Erythroblast (primary cell): ENCODE results near the gene SYNE3.
A peak's percentile ranks its signal among the peaks of the same experiment; 100 is the strongest.
"Not testable (repeated sequence)": the region's sequence is repeated elsewhere in the genome, so short reads cannot be mapped to it uniquely, and the experiment has no call there.

Experiments
- DNase-seq, 2 experiments: peaks; one replicate each; lab custom pipeline; 2025; lab: John Stamatoyannopoulos, UW
- GATA1 ChIP-seq: IDR thresholded peaks from 2 replicates; pipeline ENCODE4 v1.6.1; 2011; ENCODE audit warnings: low read depth, mild to moderate bottlenecking, control low read depth, low read length, moderate library complexity
- POLR2A ChIP-seq: IDR thresholded peaks from 2 replicates; pipeline ENCODE4 v1.6.1; 2011; ENCODE audit warnings: mild to moderate bottlenecking, low read length

Gene SYNE3

GRCh38 chr14:95510804-95511203 is 5.6 kb downstream of the SYNE3 start:
- DNase-seq = no peak
- TF ChIP-seq GATA1 (no peak), POLR2A (no peak)

- DNase-seq = not testable (repeated sequence)
These were observed 6.1 kb downstream of the SYNE3 start for GRCh38 chr14:95510344-95510743.

- TF ChIP-seq POLR2A (no peak), GATA1 (no peak)
- DNase-seq = no peak
These were observed 7.0 kb downstream of the SYNE3 start for GRCh38 chr14:95509495-95509894.

- no peak for DNase-seq
- no peak for TF ChIP-seq POLR2A
- no peak for TF ChIP-seq GATA1
These were observed 8.1 kb downstream of the SYNE3 start for GRCh38 chr14:95508377-95508776.

- no peak for DNase-seq
- TF ChIP-seq GATA1 (no peak), POLR2A (no peak)
These were observed 8.7 kb downstream of the SYNE3 start for GRCh38 chr14:95507701-95508103.

- peak in 1 of 2 experiments; percentile 24 for DNase-seq
These were observed 9.3 kb downstream of the SYNE3 start for GRCh38 chr14:95507174-95507573.

GRCh38 chr14:95505030-95505589 is 11.3 kb downstream of the SYNE3 start:
- TF ChIP-seq GATA1 = no peak
- no peak for TF ChIP-seq POLR2A

More at GRCh38 chr14:95507174-95507573, 9.3 kb downstream of the SYNE3 start:
- TF ChIP-seq GATA1 = no peak

GRCh38 chr14:95504135-95505029 is 12.1 kb downstream of the SYNE3 start:
- TF ChIP-seq POLR2A (no peak), GATA1 (no peak)
- no peak for DNase-seq

More at GRCh38 chr14:95505030-95505589, 11.3 kb downstream of the SYNE3 start:
- DNase-seq = no peak

- TF ChIP-seq GATA1 (no peak), POLR2A (no peak)
- DNase-seq = no peak
These were observed 12.9 kb downstream of the SYNE3 start for GRCh38 chr14:95503365-95504134.

GRCh38 chr14:95502381-95502950 is 14.0 kb downstream of the SYNE3 start:
- no peak for TF ChIP-seq GATA1
- no peak for TF ChIP-seq POLR2A
- no peak for DNase-seq

- no peak for TF ChIP-seq GATA1
- TF ChIP-seq POLR2A = no peak
- peak in 1 of 2 experiments; percentile 43 for DNase-seq
These were observed 15.6 kb downstream of the SYNE3 start for GRCh38 chr14:95500772-95501401.

- DNase-seq = no peak
- no peak for TF ChIP-seq POLR2A
- TF ChIP-seq GATA1 = no peak
These were observed 16.2 kb downstream of the SYNE3 start for GRCh38 chr14:95500201-95500681.

GRCh38 chr14:95499354-95499750 is 17.1 kb downstream of the SYNE3 start:
- TF ChIP-seq GATA1 (no peak), POLR2A (no peak)
- DNase-seq = peak in 1 of 2 experiments; percentile 26
